Lung (tissue), 12 donors: ENCODE data around the gene IQGAP2. TPM values are rescaled to one million over a fixed set of nuclear protein-coding genes. Genes with fewer than 3 reads are reported as not detected.

Experiments used
- ATAC-seq: fragments of 200-7000 bp; cut with Tn5 transposase; one replicate; pipeline ENCODE4 v1.9.1; 2020; ENCODE audit warnings: moderate number of reproducible peaks; ENCODE audit not compliant: insufficient read depth, low FRiP score
- DNase-seq, 3 donors: peaks; one replicate each; pipeline ENCODE4 v3.0.0-alpha.2; 2013 to 2017
- H3K27ac ChIP-seq, 2 donors: one replicate each; pipeline ENCODE4 v1.5.1; 2013; ENCODE audit warnings: mild to moderate bottlenecking in 2 of 2, moderate library complexity in 2 of 2, control low read depth in 1 of 2, inconsistent platforms in 1 of 2, low read depth in 1 of 2, low read length in 1 of 2
- H3K27me3 ChIP-seq, 3 donors: one replicate each; pipeline ENCODE4 v1.5.1; 2013; ENCODE audit warnings: low read length in 2 of 3; ENCODE audit not compliant: control insufficient read depth in 3 of 3, insufficient read depth in 3 of 3
- H3K36me3 ChIP-seq, 4 donors: one replicate each; pipeline ENCODE4 v1.5.1; 2013; ENCODE audit warnings: low read length in 4 of 4, mild to moderate bottlenecking in 1 of 4, moderate library complexity in 1 of 4; ENCODE audit not compliant: control insufficient read depth in 4 of 4, insufficient read depth in 4 of 4
- H3K4me1 ChIP-seq, 5 donors: one replicate each; pipeline ENCODE4 v1.5.1; 2013; ENCODE audit warnings: low read length in 5 of 5, mild to moderate bottlenecking in 2 of 5, moderate library complexity in 1 of 5; ENCODE audit not compliant: control insufficient read depth in 5 of 5, insufficient read depth in 5 of 5
- H3K4me3 ChIP-seq: one replicate; pipeline ENCODE4 v1.5.1; 2013; ENCODE audit warnings: mild to moderate bottlenecking, control low read depth, moderate library complexity
- H3K9ac ChIP-seq, 2 donors: one replicate each; pipeline ENCODE4 v1.5.1; 2013; ENCODE audit warnings: low read length in 2 of 2, control low read depth in 1 of 2; ENCODE audit not compliant: insufficient read depth in 1 of 2
- H3K9me3 ChIP-seq, 4 donors: one replicate each; pipeline ENCODE4 v1.5.1; 2013; ENCODE audit warnings: low read length in 3 of 4, mild to moderate bottlenecking in 1 of 4, moderate library complexity in 1 of 4; ENCODE audit not compliant: control insufficient read depth in 4 of 4, insufficient read depth in 3 of 4
- WGBS, 2 donors: extraction: QIAGEN DNeasy Blood & Tissue Kit; methylation state at CpG; one replicate each; pipeline ENCODE4 v1.1.7; 2013; 5-methylcytosine and 5-hydroxymethylcytosine counted together
- polyA plus RNA-seq, 2 donors: library from polyadenylated mRNA; stranded (reverse); fragments of 200-250 nt; gene quantifications; one replicate each; pipeline ENCODE4 v1.2.1, GENCODE V29; 2013
- total RNA-seq, 2 donors: library from RNA; depleted of rRNA in 1 of 2; stranded (reverse); fragments of >200 nt in 1 of 2; gene quantifications; one replicate each; pipeline ENCODE4 v1.2.1, GENCODE V29; 2014 to 2021
- TF ChIP-seq, protein P1 (sequence below): IDR thresholded peaks from 2 replicates; pipeline ENCODE4 v1.5.1; 2012; ENCODE audit warnings: mild to moderate bottlenecking; ENCODE audit errors: control extremely low read depth, extremely low read depth
- donor health status: control.
- donor health status: control.
- donor health status: Bipolar disorder and iron deficiency.
- donor health status: healthy.
- donor health status: DM: yes; HTN: yes; CAD: no.

IQGAP2 gene
- total and polyA plus RNA-seq, 4 donors: 6.0 to 33.6 (median 13.7) TPM

DNA sequence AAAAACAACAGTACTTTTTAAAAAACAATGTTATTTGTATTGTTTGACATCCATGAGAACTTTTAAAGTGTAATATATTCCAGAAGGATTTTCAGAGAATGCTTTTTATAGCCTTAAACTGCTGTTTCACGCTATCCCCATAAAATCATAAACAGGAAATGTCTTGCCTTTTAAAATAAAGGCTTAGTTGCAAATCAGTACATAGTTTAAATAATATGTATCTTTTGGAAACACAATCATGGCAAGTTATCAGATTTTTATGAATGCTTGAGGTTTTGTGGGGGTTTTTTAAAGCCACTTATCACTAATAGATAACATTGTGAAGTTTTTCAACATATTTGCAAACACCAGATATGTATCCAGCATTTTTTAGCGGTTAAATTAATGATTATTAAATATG, 257.3 kb downstream of the IQGAP2 start:
- Histone ChIP-seq H3K4me1 (peaks cover 0 to 14% (median 1%) of the 10 kb centered on the region in 5 donors), H3K9me3 (no peaks in the 10 kb centered on the region), H3K36me3 (no peaks in the 10 kb centered on the region), H3K27ac (no peak overlapping the region), H3K9ac (no peak overlapping the region), H3K27me3 (no peaks in the 10 kb centered on the region), H3K4me3 (no peak overlapping the region)
- TF ChIP-seq, protein P1, sequence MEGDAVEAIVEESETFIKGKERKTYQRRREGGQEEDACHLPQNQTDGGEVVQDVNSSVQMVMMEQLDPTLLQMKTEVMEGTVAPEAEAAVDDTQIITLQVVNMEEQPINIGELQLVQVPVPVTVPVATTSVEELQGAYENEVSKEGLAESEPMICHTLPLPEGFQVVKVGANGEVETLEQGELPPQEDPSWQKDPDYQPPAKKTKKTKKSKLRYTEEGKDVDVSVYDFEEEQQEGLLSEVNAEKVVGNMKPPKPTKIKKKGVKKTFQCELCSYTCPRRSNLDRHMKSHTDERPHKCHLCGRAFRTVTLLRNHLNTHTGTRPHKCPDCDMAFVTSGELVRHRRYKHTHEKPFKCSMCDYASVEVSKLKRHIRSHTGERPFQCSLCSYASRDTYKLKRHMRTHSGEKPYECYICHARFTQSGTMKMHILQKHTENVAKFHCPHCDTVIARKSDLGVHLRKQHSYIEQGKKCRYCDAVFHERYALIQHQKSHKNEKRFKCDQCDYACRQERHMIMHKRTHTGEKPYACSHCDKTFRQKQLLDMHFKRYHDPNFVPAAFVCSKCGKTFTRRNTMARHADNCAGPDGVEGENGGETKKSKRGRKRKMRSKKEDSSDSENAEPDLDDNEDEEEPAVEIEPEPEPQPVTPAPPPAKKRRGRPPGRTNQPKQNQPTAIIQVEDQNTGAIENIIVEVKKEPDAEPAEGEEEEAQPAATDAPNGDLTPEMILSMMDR: no peak
- peak in 2 of 3 donors; percentile 11 to 54 for DNase-seq
- 59 to 75% methylated on average over 2 of the region's 2 CpGs for WGBS, 2 donors
- no peak for ATAC-seq

DNA sequence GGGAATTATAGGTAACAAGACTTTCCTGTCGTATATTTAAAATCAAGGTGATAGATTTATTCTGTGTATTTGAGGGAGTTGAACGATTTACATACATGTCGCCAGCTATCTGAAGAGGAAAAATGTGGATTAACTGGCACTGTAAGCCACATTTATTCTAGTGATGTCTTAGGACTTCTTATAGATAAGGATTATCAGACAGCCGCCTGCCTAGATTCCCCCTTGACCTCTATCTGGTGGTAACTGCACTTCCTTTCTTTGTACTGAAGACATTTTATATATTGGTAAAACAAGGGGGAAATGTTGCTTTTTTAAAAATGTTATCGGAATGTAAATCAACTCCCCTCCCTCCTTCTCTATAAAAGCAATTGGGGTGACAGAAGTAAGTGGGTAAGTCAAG, 259.4 kb downstream of the IQGAP2 start:
- no peak overlapping the region for H3K4me3 ChIP-seq
- no peak overlapping the region for H3K27ac ChIP-seq
- no peak overlapping the region for H3K9ac ChIP-seq
- peaks cover 0 to 14% (median 1%) of the 10 kb centered on the region in 5 donors for H3K4me1 ChIP-seq
- no peaks in the 10 kb centered on the region for H3K9me3 ChIP-seq
- TF ChIP-seq, protein P1: no peak
- no peaks in the 10 kb centered on the region for H3K36me3 ChIP-seq
- H3K27me3 ChIP-seq: no peaks in the 10 kb centered on the region
- ATAC-seq (no peak), DNase-seq (no peak)
- WGBS, 2 donors: 86 to 95% methylated on average over 5 of the region's 5 CpGs

DNA sequence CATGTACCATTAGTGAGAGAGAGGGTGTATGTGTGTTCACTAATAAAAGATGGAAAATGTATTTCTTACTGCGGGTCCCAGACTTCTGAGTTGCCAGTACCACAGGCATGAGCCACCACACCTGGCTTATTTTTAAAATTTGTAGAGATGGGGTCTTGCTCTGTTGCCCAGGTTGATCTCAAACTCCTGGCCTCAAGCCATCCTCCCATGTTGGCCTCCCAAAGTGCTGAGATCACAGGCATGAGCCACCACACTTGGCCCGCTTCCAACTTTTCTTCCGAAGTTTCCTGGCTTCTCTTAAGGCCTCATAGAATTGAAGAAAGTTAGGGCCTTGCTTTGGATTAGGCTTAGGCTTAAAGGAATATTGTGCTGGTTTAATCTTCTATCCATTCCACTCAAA, 260.5 kb downstream of the IQGAP2 start:
- no peaks in the 10 kb centered on the region for H3K27me3 ChIP-seq
- no peak overlapping the region for H3K9ac ChIP-seq
- H3K4me1 ChIP-seq: peaks cover 0 to 14% (median 1%) of the 10 kb centered on the region in 5 donors
- 64 to 82% methylated on average over 3 of the region's 3 CpGs for WGBS, 2 donors
- no peaks in the 10 kb centered on the region for H3K9me3 ChIP-seq
- DNase-seq: no peak
- TF ChIP-seq, protein P1: no peak
- no peak overlapping the region for H3K27ac ChIP-seq
- no peaks in the 10 kb centered on the region for H3K36me3 ChIP-seq
- H3K4me3 ChIP-seq: no peak overlapping the region
- no peak for ATAC-seq

DNA sequence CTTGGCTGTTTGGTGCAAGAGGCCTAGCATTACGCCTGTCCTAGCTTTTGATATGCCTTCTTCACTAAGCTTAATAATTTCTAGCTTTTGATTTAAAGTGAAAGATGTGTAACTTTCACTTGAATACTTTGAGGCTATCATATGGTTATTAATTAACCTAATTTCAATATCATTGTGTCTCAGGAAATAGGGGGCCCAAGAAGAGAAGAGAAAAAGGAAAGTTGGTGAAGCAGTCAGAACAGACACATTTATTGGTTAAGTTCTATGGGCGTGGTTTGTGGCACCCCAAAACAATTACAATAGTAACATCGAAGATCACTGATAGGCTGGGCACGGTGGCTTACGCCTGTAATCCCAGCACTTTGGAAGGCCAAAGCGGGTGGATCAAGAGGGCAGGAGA, 261.0 kb downstream of the IQGAP2 start:
- Histone ChIP-seq H3K4me3 (no peak overlapping the region), H3K27ac (no peak overlapping the region), H3K27me3 (no peaks in the 10 kb centered on the region), H3K36me3 (no peaks in the 10 kb centered on the region), H3K9ac (no peak overlapping the region), H3K9me3 (no peaks in the 10 kb centered on the region), H3K4me1 (peaks cover 0 to 14% (median 1%) of the 10 kb centered on the region in 5 donors)
- 88 to 91% methylated on average over 6 of the region's 6 CpGs for WGBS, 2 donors
- TF ChIP-seq, protein P1: no peak
- ATAC-seq: no peak
- DNase-seq: no peak
